AG08396 (cell line): Measurements from ENCODE around the gene C5.

ENCODE experiments used
- DNase-seq: peaks from one replicate; pipeline ENCODE4 v3.0.0; 2012; ENCODE audit warnings: low spot score, mixed read lengths

Gene C5

GRCh38 chr9:120924698-120925534 lies 125.2 kb downstream of the C5 start:
- DNase-seq: no peak

GRCh38 chr9:120923620-120924328 lies 126.3 kb downstream of the C5 start:
- DNase-seq: no peak

GRCh38 chr9:120922404-120923195 lies 127.5 kb downstream of the C5 start:
- no peak for DNase-seq

GRCh38 chr9:120921661-120922181 lies 128.4 kb downstream of the C5 start:
- DNase-seq: no peak

- DNase-seq: no peak
Measured at GRCh38 chr9:120920806-120921178, 129.3 kb downstream of the C5 start.

GRCh38 chr9:120919843-120920805 lies 130.0 kb downstream of the C5 start:
- no peak for DNase-seq

GRCh38 chr9:120918931-120919842 lies 130.9 kb downstream of the C5 start:
- no peak for DNase-seq

GRCh38 chr9:120917929-120918762 lies 131.9 kb downstream of the C5 start:
- no peak for DNase-seq

- no peak for DNase-seq
Measured at GRCh38 chr9:120916991-120917880, 132.8 kb downstream of the C5 start.

- peak; percentile 55 for DNase-seq
Measured at GRCh38 chr9:120916588-120916987, 133.5 kb downstream of the C5 start.

- DNase-seq: no peak
Measured at GRCh38 chr9:120915854-120916470, 134.1 kb downstream of the C5 start.

- DNase-seq: no peak
Measured at GRCh38 chr9:120914953-120915352, 135.1 kb downstream of the C5 start.

- no peak for DNase-seq
Measured at GRCh38 chr9:120914396-120914795, 135.7 kb downstream of the C5 start.

GRCh38 chr9:120913647-120914264 lies 136.3 kb downstream of the C5 start:
- no peak for DNase-seq

- no peak for DNase-seq
Measured at GRCh38 chr9:120912958-120913646, 137.0 kb downstream of the C5 start.

- no peak for DNase-seq
Measured at GRCh38 chr9:120911295-120911837, 138.7 kb downstream of the C5 start.
